Measurements from ENCODE around the gene CALML5. TPM values are rescaled to one million over a fixed set of nuclear protein-coding genes. Genes with fewer than 3 reads are reported as not detected.

The CALML5 gene
- total and polyA plus RNA-seq, 9 of the 15 experiments (the other 6 are each of a cell fraction or from before 2014, with no cell fraction given), result not detected

- TF ChIP-seq NCOA6 (IDR thresholded peaks at IDR 0.05), result no peak
- TF ChIP-seq ZNF780A (CRISPR knock-in tag; IDR thresholded peaks at IDR 0.05), result no peak
- TF ChIP-seq ZNF436 (CRISPR knock-in tag; IDR thresholded peaks at IDR 0.05), result peak; percentile 41; the same call in 1 of the 2 replicates
- peak; percentile 41; the same call in 1 of the 2 replicates for TF ChIP-seq ZFX (CRISPR knock-in tag; IDR thresholded peaks at IDR 0.05)
- TF ChIP-seq NR1H2 (CRISPR knock-in tag; IDR thresholded peaks at IDR 0.05), result 0 out of 2 replicates have a peak, but pooled peaks have one; percentile 55
- TF ChIP-seq, protein P1, sequence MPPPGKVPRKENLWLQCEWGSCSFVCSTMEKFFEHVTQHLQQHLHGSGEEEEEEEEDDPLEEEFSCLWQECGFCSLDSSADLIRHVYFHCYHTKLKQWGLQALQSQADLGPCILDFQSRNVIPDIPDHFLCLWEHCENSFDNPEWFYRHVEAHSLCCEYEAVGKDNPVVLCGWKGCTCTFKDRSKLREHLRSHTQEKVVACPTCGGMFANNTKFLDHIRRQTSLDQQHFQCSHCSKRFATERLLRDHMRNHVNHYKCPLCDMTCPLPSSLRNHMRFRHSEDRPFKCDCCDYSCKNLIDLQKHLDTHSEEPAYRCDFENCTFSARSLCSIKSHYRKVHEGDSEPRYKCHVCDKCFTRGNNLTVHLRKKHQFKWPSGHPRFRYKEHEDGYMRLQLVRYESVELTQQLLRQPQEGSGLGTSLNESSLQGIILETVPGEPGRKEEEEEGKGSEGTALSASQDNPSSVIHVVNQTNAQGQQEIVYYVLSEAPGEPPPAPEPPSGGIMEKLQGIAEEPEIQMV (tag; conservative IDR thresholded peaks at IDR 0.05; ENCODE audit: low read depth), result no peak
- peak; percentile 69 for TF ChIP-seq ZEB2 (IDR thresholded peaks at IDR 0.05)
- no peak for TF ChIP-seq SRSF1 (IDR thresholded peaks at IDR 0.05; ENCODE audit: low read depth, low read length)
- TF ChIP-seq ZNF79 (CRISPR knock-in tag; IDR thresholded peaks at IDR 0.05; ENCODE audit: low read depth), result no peak
- TF ChIP-seq, protein P2, sequence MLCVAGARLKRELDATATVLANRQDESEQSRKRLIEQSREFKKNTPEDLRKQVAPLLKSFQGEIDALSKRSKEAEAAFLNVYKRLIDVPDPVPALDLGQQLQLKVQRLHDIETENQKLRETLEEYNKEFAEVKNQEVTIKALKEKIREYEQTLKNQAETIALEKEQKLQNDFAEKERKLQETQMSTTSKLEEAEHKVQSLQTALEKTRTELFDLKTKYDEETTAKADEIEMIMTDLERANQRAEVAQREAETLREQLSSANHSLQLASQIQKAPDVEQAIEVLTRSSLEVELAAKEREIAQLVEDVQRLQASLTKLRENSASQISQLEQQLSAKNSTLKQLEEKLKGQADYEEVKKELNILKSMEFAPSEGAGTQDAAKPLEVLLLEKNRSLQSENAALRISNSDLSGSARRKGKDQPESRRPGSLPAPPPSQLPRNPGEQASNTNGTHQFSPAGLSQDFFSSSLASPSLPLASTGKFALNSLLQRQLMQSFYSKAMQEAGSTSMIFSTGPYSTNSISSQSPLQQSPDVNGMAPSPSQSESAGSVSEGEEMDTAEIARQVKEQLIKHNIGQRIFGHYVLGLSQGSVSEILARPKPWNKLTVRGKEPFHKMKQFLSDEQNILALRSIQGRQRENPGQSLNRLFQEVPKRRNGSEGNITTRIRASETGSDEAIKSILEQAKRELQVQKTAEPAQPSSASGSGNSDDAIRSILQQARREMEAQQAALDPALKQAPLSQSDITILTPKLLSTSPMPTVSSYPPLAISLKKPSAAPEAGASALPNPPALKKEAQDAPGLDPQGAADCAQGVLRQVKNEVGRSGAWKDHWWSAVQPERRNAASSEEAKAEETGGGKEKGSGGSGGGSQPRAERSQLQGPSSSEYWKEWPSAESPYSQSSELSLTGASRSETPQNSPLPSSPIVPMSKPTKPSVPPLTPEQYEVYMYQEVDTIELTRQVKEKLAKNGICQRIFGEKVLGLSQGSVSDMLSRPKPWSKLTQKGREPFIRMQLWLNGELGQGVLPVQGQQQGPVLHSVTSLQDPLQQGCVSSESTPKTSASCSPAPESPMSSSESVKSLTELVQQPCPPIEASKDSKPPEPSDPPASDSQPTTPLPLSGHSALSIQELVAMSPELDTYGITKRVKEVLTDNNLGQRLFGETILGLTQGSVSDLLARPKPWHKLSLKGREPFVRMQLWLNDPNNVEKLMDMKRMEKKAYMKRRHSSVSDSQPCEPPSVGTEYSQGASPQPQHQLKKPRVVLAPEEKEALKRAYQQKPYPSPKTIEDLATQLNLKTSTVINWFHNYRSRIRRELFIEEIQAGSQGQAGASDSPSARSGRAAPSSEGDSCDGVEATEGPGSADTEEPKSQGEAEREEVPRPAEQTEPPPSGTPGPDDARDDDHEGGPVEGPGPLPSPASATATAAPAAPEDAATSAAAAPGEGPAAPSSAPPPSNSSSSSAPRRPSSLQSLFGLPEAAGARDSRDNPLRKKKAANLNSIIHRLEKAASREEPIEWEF (CRISPR knock-in tag; IDR thresholded peaks at IDR 0.05), result no peak
- TF ChIP-seq FOSL1 (tag; conservative IDR thresholded peaks at IDR 0.05), result no peak
- no peak for TF ChIP-seq PYGO2 (tag; IDR thresholded peaks at IDR 0.05)
- no peak for TF ChIP-seq STAG1 (CRISPR knock-in tag; IDR thresholded peaks at IDR 0.05; ENCODE audit: borderline replicate concordance)
- no peak for TF ChIP-seq CHD4 (IDR thresholded peaks at IDR 0.05; ENCODE audit: insufficient read depth, insufficient replicate concordance, low read depth, low read length, poor library complexity, severe bottlenecking)
- no peak for TF ChIP-seq STAT6 (CRISPR knock-in tag; IDR thresholded peaks at IDR 0.05)
- TF ChIP-seq NONO (IDR thresholded peaks at IDR 0.05; ENCODE audit: low read depth in 2 of 2, low read length in 1 of 2), result 0 out of 4 replicates have a peak, but pooled peaks of 1 of the 2 experiments have one; percentile 41
- TF ChIP-seq GATAD2B (IDR thresholded peaks at IDR 0.05; ENCODE audit: borderline replicate concordance), result peak; percentile 66; the same call in 1 of the 2 replicates
- TF ChIP-seq SNRNP70 (optimal IDR thresholded peaks at IDR 0.05; ENCODE audit: low read depth, low read length), result no peak
Observed at GRCh38 chr10:5479481-5480161, 19.7 kb downstream of the CALML5 start (continued).
